ENCODE data around the gene COPS7A.

COPS7A gene

GRCh38 chr12:6692888-6693287, 31.0 kb upstream of the COPS7A start:
- TF ChIP-seq, protein P1, sequence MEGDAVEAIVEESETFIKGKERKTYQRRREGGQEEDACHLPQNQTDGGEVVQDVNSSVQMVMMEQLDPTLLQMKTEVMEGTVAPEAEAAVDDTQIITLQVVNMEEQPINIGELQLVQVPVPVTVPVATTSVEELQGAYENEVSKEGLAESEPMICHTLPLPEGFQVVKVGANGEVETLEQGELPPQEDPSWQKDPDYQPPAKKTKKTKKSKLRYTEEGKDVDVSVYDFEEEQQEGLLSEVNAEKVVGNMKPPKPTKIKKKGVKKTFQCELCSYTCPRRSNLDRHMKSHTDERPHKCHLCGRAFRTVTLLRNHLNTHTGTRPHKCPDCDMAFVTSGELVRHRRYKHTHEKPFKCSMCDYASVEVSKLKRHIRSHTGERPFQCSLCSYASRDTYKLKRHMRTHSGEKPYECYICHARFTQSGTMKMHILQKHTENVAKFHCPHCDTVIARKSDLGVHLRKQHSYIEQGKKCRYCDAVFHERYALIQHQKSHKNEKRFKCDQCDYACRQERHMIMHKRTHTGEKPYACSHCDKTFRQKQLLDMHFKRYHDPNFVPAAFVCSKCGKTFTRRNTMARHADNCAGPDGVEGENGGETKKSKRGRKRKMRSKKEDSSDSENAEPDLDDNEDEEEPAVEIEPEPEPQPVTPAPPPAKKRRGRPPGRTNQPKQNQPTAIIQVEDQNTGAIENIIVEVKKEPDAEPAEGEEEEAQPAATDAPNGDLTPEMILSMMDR (IDR thresholded peaks at IDR 0.05; ENCODE audit: extremely low read depth, missing control alignments) = no peak
- DNase-seq (ENCODE audit: low spot score) = no peak

DNA sequence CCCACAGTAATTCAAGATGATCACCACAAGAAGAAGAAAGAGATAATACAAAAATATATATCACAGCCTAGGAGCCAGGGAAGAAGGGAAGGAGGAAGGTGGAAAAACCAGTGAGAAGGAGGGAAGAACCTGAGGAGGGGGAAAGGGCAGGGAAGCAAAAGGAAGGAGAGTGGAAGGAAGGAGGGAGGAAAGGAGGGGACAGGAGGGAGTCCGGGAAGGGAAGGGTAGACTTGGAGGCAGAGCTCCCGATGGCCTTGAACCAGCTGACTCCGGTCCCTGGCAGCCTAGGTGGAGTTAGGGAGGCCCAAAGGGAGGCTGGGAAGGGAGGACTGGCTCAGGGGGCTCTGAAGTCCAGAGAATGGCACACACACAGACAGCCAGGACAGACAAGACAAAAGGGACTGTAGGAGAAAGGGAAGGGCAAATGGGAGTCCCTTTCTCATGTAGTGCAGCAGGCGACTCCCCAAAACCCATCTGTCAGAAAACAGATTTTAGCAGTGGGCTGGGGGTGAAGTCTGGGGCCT, 30.0 kb upstream of the COPS7A start:
- TF ChIP-seq, protein P1 (IDR thresholded peaks at IDR 0.05; ENCODE audit: extremely low read depth, missing control alignments) = no peak

DNA sequence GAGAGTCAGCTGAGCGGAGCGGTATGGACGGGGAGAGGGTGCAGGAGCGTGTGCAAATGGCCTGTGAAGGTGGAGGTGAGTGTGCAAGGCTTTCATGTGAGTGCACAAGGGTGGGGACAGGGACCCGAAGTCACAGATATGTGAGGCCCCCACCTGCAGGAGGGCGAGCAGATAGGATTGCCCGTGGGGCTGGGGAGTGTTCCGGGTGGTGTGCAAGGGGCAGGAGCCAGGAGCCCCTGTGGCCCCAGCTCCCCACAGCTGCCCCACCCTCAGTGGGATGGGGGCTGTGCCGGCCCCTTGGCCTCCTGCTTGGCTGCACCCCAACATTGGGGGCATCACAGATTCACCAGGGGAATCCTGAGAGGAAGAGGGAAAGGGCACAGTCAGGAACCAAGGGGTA, 29.1 kb upstream of the COPS7A start:
- no peak for DNase-seq (ENCODE audit: low spot score)
- TF ChIP-seq, protein P1 (IDR thresholded peaks at IDR 0.05; ENCODE audit: extremely low read depth, missing control alignments) = no peak

More for the DNA sequence above, 30.0 kb upstream of the COPS7A start:
- no peak for DNase-seq (ENCODE audit: low spot score)

DNA sequence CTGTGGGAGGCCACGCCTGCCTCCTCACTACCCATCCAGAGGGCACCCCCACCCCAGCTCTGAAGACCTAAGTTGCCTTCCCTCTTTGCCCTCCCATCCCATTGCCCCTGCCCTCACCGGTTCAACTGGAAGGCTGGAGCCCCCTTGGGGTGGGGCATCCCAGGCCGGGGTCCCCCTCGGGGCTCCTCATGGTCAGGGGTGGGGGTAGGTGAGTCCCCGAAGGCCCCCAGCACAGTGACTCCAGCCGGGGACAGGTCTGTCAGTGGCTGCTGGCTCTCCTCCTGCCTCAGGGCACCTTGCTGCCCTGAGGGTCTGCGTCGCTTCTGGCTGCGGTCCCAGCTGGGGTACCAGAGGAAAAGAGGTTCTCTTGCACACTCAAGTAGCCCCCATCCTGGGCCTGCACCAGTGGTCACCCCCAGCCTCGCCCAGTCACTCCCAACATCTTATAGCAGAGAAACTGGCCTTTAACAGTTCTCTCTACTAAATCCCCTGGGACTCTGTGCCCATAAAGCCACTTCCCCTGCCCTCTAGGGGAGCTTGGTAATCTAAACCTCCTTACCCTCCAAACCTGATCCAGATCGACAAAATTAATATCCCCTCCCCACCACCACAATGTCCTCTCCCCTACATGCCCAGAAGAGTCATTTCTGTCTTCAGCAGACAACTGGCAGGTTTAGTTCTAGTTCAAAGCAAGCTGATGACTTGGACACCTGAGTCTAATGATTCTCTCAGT, 28.4 kb upstream of the COPS7A start:
- no peak for DNase-seq (ENCODE audit: low spot score)

GRCh38 chr12:6696690-6697583, 26.9 kb upstream of the COPS7A start:
- TF ChIP-seq, protein P1 (IDR thresholded peaks at IDR 0.05; ENCODE audit: extremely low read depth, missing control alignments) = no peak
- peak; percentile 66 for DNase-seq (ENCODE audit: low spot score)

More for the DNA sequence above, 28.4 kb upstream of the COPS7A start:
- TF ChIP-seq, protein P1 (IDR thresholded peaks at IDR 0.05; ENCODE audit: extremely low read depth, missing control alignments) = no peak

DNA sequence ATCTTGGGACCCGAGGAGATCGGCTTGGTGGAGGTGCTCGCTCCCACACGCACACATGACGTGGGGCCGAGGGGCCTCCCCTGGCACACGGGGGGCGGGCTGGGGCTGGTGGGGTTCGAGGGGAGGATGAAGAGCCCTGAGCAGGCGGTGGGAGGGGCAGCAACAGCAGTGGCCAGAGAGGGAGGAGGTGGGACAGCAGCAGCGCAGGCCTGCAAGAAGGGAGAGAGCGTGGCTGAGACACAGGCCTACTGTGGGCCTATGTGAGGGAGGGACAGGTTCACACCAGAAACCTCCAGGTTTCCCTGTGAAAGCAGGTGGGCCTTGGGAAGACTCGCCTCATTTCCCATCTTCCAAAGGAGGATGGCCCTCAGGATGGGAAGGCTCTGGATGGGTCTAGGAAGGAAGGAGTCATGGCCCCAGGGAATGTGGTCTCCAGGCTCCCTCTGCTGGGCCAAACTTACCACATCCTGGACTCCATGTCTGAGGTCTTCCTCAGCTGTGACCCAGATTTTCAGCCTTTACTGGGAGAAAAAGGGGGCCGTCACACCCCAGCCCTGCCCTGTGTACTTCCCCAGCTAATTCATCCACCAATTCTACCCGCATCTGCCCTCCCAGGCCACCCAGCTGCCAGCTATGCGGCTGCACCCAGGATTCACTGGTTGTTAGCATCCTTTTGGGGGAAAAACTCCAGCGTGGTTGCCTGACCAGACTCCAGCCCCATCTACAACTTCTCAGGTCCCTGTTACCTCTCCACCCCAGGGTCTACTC, 26.1 kb upstream of the COPS7A start:
- TF ChIP-seq, protein P1 (IDR thresholded peaks at IDR 0.05; ENCODE audit: extremely low read depth, missing control alignments) = peak; percentile 23
- DNase-seq (ENCODE audit: low spot score) = peak; percentile 71

Data from GM20000 (cell line).